WTC11 (cell line): ENCODE data around the gene COL4A3. TPM values are rescaled to one million over a fixed set of nuclear protein-coding genes. Genes with fewer than 3 reads are reported as not detected.

Experiments used
- ATAC-seq: fragments of 200-7000 bp; cut with Tn5 transposase; 2 replicates; pipeline ENCODE4 v1.10.0; 2021; ENCODE audit warnings: mild to moderate bottlenecking, moderate library complexity
- CTCF ChIA-PET: fragments of 300-600 bp; sonication (Branson Sonifier 250); formaldehyde crosslinking; loops from one replicate; lab custom pipeline; 2021; ENCODE audit warnings: antibody characterized with exemption; lab: Charles Lee
- POLR2A ChIA-PET: fragments of 350-600 bp; sonication (Branson Sonifier 250); formaldehyde crosslinking; loops from one replicate; lab custom pipeline; 2021; ENCODE audit warnings: antibody characterized with exemption; lab: Charles Lee
- DNase-seq: peaks from one replicate; pipeline ENCODE4 v3.0.0; 2021; ENCODE audit warnings: low spot score
- H3K27ac Mint-ChIP-seq: 2 replicates; pipeline ENCODE4 v1.8.0; 2021; ENCODE audit warnings: mixed read lengths
- H3K27me3 Mint-ChIP-seq: 2 replicates; pipeline ENCODE4 v1.8.0; 2021; ENCODE audit warnings: low read depth, mild to moderate bottlenecking, moderate library complexity, mixed read lengths
- H3K36me3 Mint-ChIP-seq: 2 replicates; pipeline ENCODE4 v1.8.0; 2021; ENCODE audit warnings: mixed read lengths
- H3K4me1 Mint-ChIP-seq: 2 replicates; pipeline ENCODE4 v1.8.0; 2022; ENCODE audit warnings: mixed read lengths
- H3K4me3 Mint-ChIP-seq: 2 replicates; pipeline ENCODE4 v1.8.0; 2021; ENCODE audit warnings: mild to moderate bottlenecking, moderate library complexity, mixed read lengths
- H3K9me3 Mint-ChIP-seq: 2 replicates; pipeline ENCODE4 v1.8.0; 2021; ENCODE audit warnings: mixed read lengths
- ATF2 ChIP-seq: sonication (generic); formaldehyde crosslinking; IDR thresholded peaks from 2 replicates; pipeline ENCODE4 v1.8.1; 2022; ENCODE audit warnings: low read depth, missing genetic modification reagents, borderline replicate concordance
- ATF3 ChIP-seq: sonication (generic); formaldehyde crosslinking; conservative IDR thresholded peaks from 2 replicates; pipeline ENCODE4 v1.8.1; 2022; ENCODE audit warnings: mild to moderate bottlenecking, missing genetic modification reagents
- ATF6 ChIP-seq: sonication (generic); formaldehyde crosslinking; IDR thresholded peaks from 2 replicates; pipeline ENCODE4 v1.8.1; 2023; ENCODE audit warnings: mild to moderate bottlenecking, missing genetic modification reagents
- CREB1 ChIP-seq: sonication (generic); formaldehyde crosslinking; IDR thresholded peaks from 2 replicates; pipeline ENCODE4 v1.8.0; 2023; ENCODE audit warnings: mild to moderate bottlenecking, missing genetic modification reagents
- E2F1 ChIP-seq: sonication (generic); formaldehyde crosslinking; IDR thresholded peaks from 2 replicates; pipeline ENCODE4 v1.8.0; 2022; ENCODE audit warnings: mild to moderate bottlenecking, missing genetic modification reagents
- ELF4 ChIP-seq: sonication (generic); formaldehyde crosslinking; IDR thresholded peaks from 2 replicates; pipeline ENCODE4 v1.8.1; 2022; ENCODE audit warnings: low read depth, mild to moderate bottlenecking, moderate library complexity, missing genetic modification reagents
- ETV6 ChIP-seq: sonication (generic); formaldehyde crosslinking; IDR thresholded peaks from 2 replicates; pipeline ENCODE4 v1.8.1; 2022; ENCODE audit warnings: mild to moderate bottlenecking, missing genetic modification reagents
- FOXJ3 ChIP-seq: sonication (generic); formaldehyde crosslinking; IDR thresholded peaks from 2 replicates; pipeline ENCODE4 v1.9.0; 2021; ENCODE audit warnings: missing genetic modification reagents, mild to moderate bottlenecking, borderline replicate concordance
- FOXK1 ChIP-seq: sonication (generic); formaldehyde crosslinking; IDR thresholded peaks from 2 replicates; pipeline ENCODE4 v1.8.0; 2022; ENCODE audit warnings: mild to moderate bottlenecking, moderate library complexity, missing genetic modification reagents
- GABPB1 ChIP-seq: sonication (generic); formaldehyde crosslinking; IDR thresholded peaks from 2 replicates; pipeline ENCODE4 v1.8.1; 2023; ENCODE audit warnings: mild to moderate bottlenecking, missing genetic modification reagents
- IRF2 ChIP-seq: sonication (generic); formaldehyde crosslinking; IDR thresholded peaks from 2 replicates; pipeline ENCODE4 v1.8.0; 2022; ENCODE audit warnings: low read depth, missing genetic modification reagents, borderline replicate concordance
- MAX ChIP-seq: sonication (generic); formaldehyde crosslinking; IDR thresholded peaks from 2 replicates; pipeline ENCODE4 v1.8.0; 2022; ENCODE audit warnings: mild to moderate bottlenecking, missing genetic modification reagents
- MLX ChIP-seq: sonication (generic); formaldehyde crosslinking; IDR thresholded peaks from 2 replicates; pipeline ENCODE4 v1.8.1; 2023; ENCODE audit warnings: mild to moderate bottlenecking, missing genetic modification reagents, moderate library complexity
- NFATC4 ChIP-seq: fragments of 250-450 bp; sonication (Bioruptor Pico); IDR thresholded peaks from 2 replicates; pipeline ENCODE4 v1.9.0; 2021; ENCODE audit warnings: mild to moderate bottlenecking
- NFYB ChIP-seq: sonication (generic); formaldehyde crosslinking; conservative IDR thresholded peaks from 2 replicates; pipeline ENCODE4 v1.8.0; 2022; ENCODE audit warnings: low read depth, missing genetic modification reagents
- NR1H2 ChIP-seq: sonication (generic); formaldehyde crosslinking; IDR thresholded peaks from 2 replicates; pipeline ENCODE4 v1.9.0; 2021; ENCODE audit warnings: mild to moderate bottlenecking, moderate library complexity, missing genetic modification reagents
- NR2C2 ChIP-seq: sonication (generic); formaldehyde crosslinking; IDR thresholded peaks from 2 replicates; pipeline ENCODE4 v1.8.0; 2022; ENCODE audit warnings: mild to moderate bottlenecking, missing genetic modification reagents
- PREB ChIP-seq: sonication (generic); formaldehyde crosslinking; IDR thresholded peaks from 2 replicates; pipeline ENCODE4 v1.8.1; 2022; ENCODE audit warnings: mild to moderate bottlenecking, missing genetic modification reagents, moderate library complexity, borderline replicate concordance
- STAT6 ChIP-seq: sonication (generic); formaldehyde crosslinking; conservative IDR thresholded peaks from 2 replicates; pipeline ENCODE4 v1.8.1; 2023; ENCODE audit warnings: mild to moderate bottlenecking, low read depth, missing genetic modification reagents, moderate library complexity
- TP53 ChIP-seq: sonication (generic); formaldehyde crosslinking; IDR thresholded peaks from 2 replicates; pipeline ENCODE4 v1.8.1; 2023; ENCODE audit warnings: mild to moderate bottlenecking, missing genetic modification reagents
- ZNF121 ChIP-seq: sonication (generic); formaldehyde crosslinking; IDR thresholded peaks from 2 replicates; pipeline ENCODE4 v1.8.0; 2023; ENCODE audit warnings: missing genetic modification reagents
- ZNF263 ChIP-seq: sonication (generic); formaldehyde crosslinking; IDR thresholded peaks from 2 replicates; pipeline ENCODE4 v1.8.1; 2022; ENCODE audit warnings: low read depth, mild to moderate bottlenecking, moderate library complexity, missing genetic modification reagents
- ZNF396 ChIP-seq: fragments of 250-450 bp; sonication (Bioruptor Pico); IDR thresholded peaks from 2 replicates; pipeline ENCODE4 v1.8.0; 2021; ENCODE audit warnings: mild to moderate bottlenecking, moderate library complexity, borderline replicate concordance
- ZNF423 ChIP-seq: fragments of 250-450 bp; sonication (Bioruptor Pico); IDR thresholded peaks from 2 replicates; pipeline ENCODE4 v2.1.2; 2022; ENCODE audit warnings: mild to moderate bottlenecking, moderate library complexity
- total RNA-seq: library from RNA; stranded (reverse); gene quantifications from 3 replicates; pipeline ENCODE4 v1.2.3, GENCODE V29; 2021

COL4A3 gene
- total RNA-seq, 1 experiment from 2014 or later = 0.90 TPM

GRCh38 chr2:227132986-227133385, 31.4 kb upstream of the COL4A3 start (continued):
- TF ChIP-seq PREB (CRISPR knock-in tag) = no peak
- TF ChIP-seq FOXJ3 = no peak
- TF ChIP-seq NR1H2 (CRISPR knock-in tag) = no peak

- H3K36me3 Mint-ChIP-seq = no peaks in the 10 kb centered on the region
- no peak for DNase-seq
- ChIA-PET POLR2A (no interaction called here), CTCF (interaction anchor here (1.2 to 6.9 kb wide), 3 partner anchors 9 to 214 kb away, joined by 3 to 99 read pairs (median 17); no protein-coding TSS in a partner anchor)
- H3K4me3 Mint-ChIP-seq = no peak overlapping the region
- H3K9me3 Mint-ChIP-seq = no peaks in the 10 kb centered on the region
- ATAC-seq = no peak
- H3K27me3 Mint-ChIP-seq = no peaks in the 10 kb centered on the region
- H3K4me1 Mint-ChIP-seq = peaks cover 2% of the 10 kb centered on the region; the same call in 1 of the 2 replicates
- TF ChIP-seq MLX (CRISPR knock-in tag) (no peak), NFATC4 (CRISPR knock-in tag) (no peak), ATF6 (no peak), ZNF423 (CRISPR knock-in tag) (no peak), E2F1 (CRISPR knock-in tag) (no peak), MAX (no peak), ATF3 (CRISPR knock-in tag) (no peak)
- H3K27ac Mint-ChIP-seq = no peak overlapping the region
Observed at GRCh38 chr2:227134591-227134990, 29.8 kb upstream of the COL4A3 start.

- POLR2A ChIA-PET = no interaction called here
- no peak for DNase-seq
- no peaks in the 10 kb centered on the region for H3K27me3 Mint-ChIP-seq
- TF ChIP-seq STAT6 (CRISPR knock-in tag) = no peak
- no peak for TF ChIP-seq CREB1 (CRISPR knock-in tag)
- TF ChIP-seq NFYB (CRISPR knock-in tag) = no peak
- TF ChIP-seq TP53 (CRISPR knock-in tag) = no peak
- TF ChIP-seq ZNF263 (CRISPR knock-in tag) = no peak
- no peak for TF ChIP-seq GABPB1 (CRISPR knock-in tag)
- no peak for TF ChIP-seq IRF2 (CRISPR knock-in tag)
- TF ChIP-seq ZNF121 = no peak
- TF ChIP-seq ELF4 (CRISPR knock-in tag) = no peak
- no peak for TF ChIP-seq ETV6 (CRISPR knock-in tag)
- TF ChIP-seq NFATC4 (CRISPR knock-in tag) = no peak
- TF ChIP-seq NR2C2 (CRISPR knock-in tag) = no peak
- no peak for TF ChIP-seq ATF2 (CRISPR knock-in tag)
- no peak for TF ChIP-seq ZNF396 (CRISPR knock-in tag)
- no peak for TF ChIP-seq FOXK1
- TF ChIP-seq, all 79 proteins: peak for 0
- no peak for ATAC-seq
- Mint-ChIP-seq H3K9me3 (no peaks in the 10 kb centered on the region), H3K36me3 (no peaks in the 10 kb centered on the region), H3K27ac (no peak overlapping the region), H3K4me1 (no peaks in the 10 kb centered on the region), H3K4me3 (no peak overlapping the region)
- CTCF ChIA-PET = interaction anchor here (1.0 to 1.7 kb wide), 2 partner anchors 96 to 97 kb away, joined by 4 to 6 read pairs; no protein-coding TSS in a partner anchor
Observed at GRCh38 chr2:227141301-227141700, 23.1 kb upstream of the COL4A3 start.
